Mesothelial cell of epicardium (in vitro differentiated cells): ENCODE measurements around the gene SLC39A3. TPM values are rescaled to one million over a fixed set of nuclear protein-coding genes. Genes with fewer than 3 reads are reported as not detected.

Experiments used
- DNase-seq, 2 experiments: peaks; one replicate each; pipeline ENCODE4 v3.0.0; 2021; ENCODE audit warnings: low spot score in 2 of 2; ENCODE audit not compliant: unreplicated experiment in 2 of 2
- H3K27ac Mint-ChIP-seq: 2 replicates; pipeline ENCODE4 v1.8.0; 2021; ENCODE audit warnings: mixed read lengths
- H3K27me3 Mint-ChIP-seq: 2 replicates; pipeline ENCODE4 v1.8.0; 2021; ENCODE audit warnings: low read depth, mixed read lengths
- H3K36me3 Mint-ChIP-seq: 2 replicates; pipeline ENCODE4 v1.8.0; 2021; ENCODE audit warnings: mixed read lengths
- H3K4me1 Mint-ChIP-seq: 2 replicates; pipeline ENCODE4 v1.8.0; 2021; ENCODE audit warnings: mixed read lengths
- H3K4me3 Mint-ChIP-seq: 2 replicates; pipeline ENCODE4 v1.8.0; 2021; ENCODE audit warnings: mild to moderate bottlenecking, moderate library complexity, mixed read lengths
- H3K9me3 Mint-ChIP-seq: 2 replicates; pipeline ENCODE4 v1.8.0; 2021; ENCODE audit warnings: mixed read lengths
- CTCF ChIP-seq: fragments of 200-600 bp; sonication (generic); IDR thresholded peaks from one replicate; pipeline ENCODE4 v1.5.0; 2021; ENCODE audit warnings: antibody characterized with exemption; ENCODE audit not compliant: unreplicated experiment
- total RNA-seq: library from RNA; stranded (reverse); gene quantifications from 3 replicates; pipeline ENCODE4 v1.2.1, GENCODE V29; 2021

The SLC39A3 gene
- total RNA-seq, 1 donor from 2014 or later: 28.8 TPM

DNA sequence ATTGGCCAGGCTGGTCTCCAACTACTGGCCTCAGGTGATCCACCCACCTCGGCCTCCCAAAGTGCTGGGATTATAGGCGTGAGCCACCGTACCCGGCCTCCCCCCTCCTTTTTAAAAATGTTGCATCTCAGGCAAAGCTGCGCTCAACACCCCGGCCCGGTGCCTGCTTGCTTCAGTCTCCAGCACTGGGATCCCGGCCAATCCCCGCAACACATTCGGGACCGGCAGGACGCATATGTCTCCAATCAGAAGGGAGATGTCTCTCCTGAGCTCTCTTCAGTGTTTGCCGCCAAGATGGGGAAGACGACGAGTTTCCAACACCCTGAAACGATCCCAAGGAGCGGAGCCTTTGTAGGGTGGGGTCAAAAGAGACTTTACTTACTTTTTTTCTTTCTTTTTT lies 53.5 kb downstream of the SLC39A3 start:
- no peak for DNase-seq
- Mint-ChIP-seq H3K4me1 (no peaks in the 10 kb centered on the region), H3K9me3 (peaks cover 3% of the 10 kb centered on the region), H3K27me3 (no peaks in the 10 kb centered on the region), H3K36me3 (peaks cover 5% of the 10 kb centered on the region), H3K27ac (no peak overlapping the region), H3K4me3 (no peak overlapping the region)
- no peak for TF ChIP-seq CTCF

GRCh38 chr19:2685204-2685704 lies 54.6 kb downstream of the SLC39A3 start:
- Mint-ChIP-seq H3K27me3 (no peaks in the 10 kb centered on the region), H3K9me3 (peaks cover 3% of the 10 kb centered on the region), H3K4me1 (no peaks in the 10 kb centered on the region), H3K4me3 (no peak overlapping the region), H3K36me3 (peaks cover 5% of the 10 kb centered on the region), H3K27ac (no peak overlapping the region)
- DNase-seq: no peak
- no peak for TF ChIP-seq CTCF

DNA sequence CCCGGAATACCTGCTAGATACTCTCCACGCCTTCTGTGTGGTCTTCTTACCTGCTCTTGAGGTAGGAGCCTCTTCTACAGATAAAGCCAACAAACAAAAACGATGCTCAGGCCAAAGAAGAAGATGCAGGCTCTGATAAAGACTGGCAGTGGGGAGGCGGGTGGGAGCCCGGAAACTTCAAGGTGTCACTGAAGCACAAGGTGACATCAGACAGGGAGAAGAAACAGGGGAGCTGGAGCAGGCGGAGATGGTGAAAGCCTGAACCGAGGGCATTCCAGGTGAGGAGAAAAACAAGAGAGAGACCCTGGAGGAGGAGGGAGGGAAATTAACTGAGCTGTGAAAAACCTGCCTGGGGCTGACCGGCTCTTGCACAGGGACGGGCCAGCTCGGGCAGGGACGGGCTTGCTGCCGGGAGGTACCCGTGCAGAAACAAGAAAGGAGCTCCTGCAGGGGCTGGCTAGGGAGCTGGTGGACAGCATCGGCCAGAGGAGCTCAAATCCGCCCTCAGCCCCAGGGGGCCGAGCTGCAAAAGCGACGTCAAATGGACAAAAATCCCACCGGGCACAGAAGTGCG lies 56.3 kb downstream of the SLC39A3 start:
- H3K4me1 Mint-ChIP-seq: no peaks in the 10 kb centered on the region
- H3K27me3 Mint-ChIP-seq: peaks cover 8% of the 10 kb centered on the region
- H3K27ac Mint-ChIP-seq: no peak overlapping the region
- peaks cover 5% of the 10 kb centered on the region for H3K36me3 Mint-ChIP-seq
- no peak for TF ChIP-seq CTCF
- DNase-seq: no peak
- H3K9me3 Mint-ChIP-seq: peaks cover 6% of the 10 kb centered on the region
- H3K4me3 Mint-ChIP-seq: no peak overlapping the region

Other genes starting within 250 kb of the SLC39A3 start
- 8.2 to 8.8 TPM (median 8.5 TPM) in 3 replicates for gene GNG7, start 37.3 kb downstream of the SLC39A3 start, total RNA-seq
- 3.0 to 3.5 TPM (median 3.2 TPM) in 3 replicates for gene DIRAS1, start 18.6 kb downstream of the SLC39A3 start, total RNA-seq
- gene SGTA, start 43.3 kb upstream of the SLC39A3 start, total RNA-seq: 58.2 to 64.0 TPM (median 61.3 TPM) in 3 replicates
- gene THOP1, start 45.5 kb upstream of the SLC39A3 start, total RNA-seq: 74.1 to 80.8 TPM (median 79.5 TPM) in 3 replicates
- 12.6 to 13.3 TPM (median 13.2 TPM) in 3 replicates for gene ZNF554, start 79.9 kb upstream of the SLC39A3 start, total RNA-seq
- gene ZNF555, start 101.5 kb upstream of the SLC39A3 start, total RNA-seq: 10.6 to 12.9 TPM (median 10.6 TPM) in 3 replicates
- gene ZNF556, start 127.3 kb upstream of the SLC39A3 start, total RNA-seq: 0.05 to 0.11 TPM (median 0.09 TPM) in 3 replicates
- 3.9 to 4.5 TPM (median 4.1 TPM) in 3 replicates for gene ZNF57, start 160.9 kb upstream of the SLC39A3 start, total RNA-seq
- 7.8 to 9.9 TPM (median 7.9 TPM) in 3 replicates for gene ZNF77, start 205.0 kb upstream of the SLC39A3 start, total RNA-seq
- 4.3 to 7.6 TPM (median 6.9 TPM) in 3 replicates for gene TLE6, start 237.5 kb upstream of the SLC39A3 start, total RNA-seq